Mesendoderm (in vitro differentiated cells): Measurements from ENCODE around the gene ITPR3.

Experiments used
- DNase-seq: peaks from one replicate; pipeline ENCODE4 v3.0.0; 2013
- H2AK5ac ChIP-seq: 2 replicates; pipeline ENCODE4 v1.6.1; 2013; ENCODE audit warnings: low read length, inconsistent platforms
- H2BK120ac ChIP-seq: 2 replicates; pipeline ENCODE4 v1.6.1; 2013; ENCODE audit warnings: low read depth, mild to moderate bottlenecking, low read length, moderate library complexity, mixed read lengths
- H2BK15ac ChIP-seq: replicated peaks from 2 replicates; pipeline ENCODE4 v1.6.1; 2013; ENCODE audit warnings: low read depth, mild to moderate bottlenecking, moderate library complexity
- H2BK5ac ChIP-seq: 2 replicates; pipeline ENCODE4 v1.6.1; 2013; ENCODE audit warnings: low read length, inconsistent platforms
- H3K18ac ChIP-seq: 2 replicates; pipeline ENCODE4 v1.6.1; 2013; ENCODE audit warnings: mild to moderate bottlenecking, low read length, mixed read lengths
- H3K23ac ChIP-seq: one replicate; pipeline ENCODE4 v1.6.1; 2013; ENCODE audit warnings: low read length
- H3K27ac ChIP-seq: 2 replicates; pipeline ENCODE4 v1.5.1; 2013; ENCODE audit warnings: low read depth, mild to moderate bottlenecking, inconsistent platforms, low read length, moderate library complexity
- H3K27me3 ChIP-seq: 2 replicates; pipeline ENCODE4 v1.6.1; 2013; ENCODE audit warnings: low read length, control low read depth, mild to moderate bottlenecking, inconsistent platforms; ENCODE audit not compliant: insufficient read depth, poor library complexity
- H3K36me3 ChIP-seq: 2 replicates; pipeline ENCODE4 v1.6.1; 2013; ENCODE audit warnings: low read length, inconsistent platforms; ENCODE audit not compliant: control insufficient read depth, insufficient read depth
- H3K4ac ChIP-seq: one replicate; pipeline ENCODE4 v1.6.1; 2013; ENCODE audit warnings: low read depth, mild to moderate bottlenecking, low read length, moderate library complexity
- H3K4me1 ChIP-seq: 2 replicates; pipeline ENCODE4 v1.6.1; 2013; ENCODE audit warnings: low read depth, low read length, inconsistent platforms; ENCODE audit not compliant: control insufficient read depth
- H3K4me2 ChIP-seq: 2 replicates; pipeline ENCODE4 v1.6.1; 2013; ENCODE audit warnings: low read length
- H3K4me3 ChIP-seq: 2 replicates; pipeline ENCODE4 v1.5.1; 2013; ENCODE audit warnings: mild to moderate bottlenecking, low read length
- H3K56ac ChIP-seq: one replicate; pipeline ENCODE4 v1.6.1; 2013; ENCODE audit warnings: low read length
- H3K79me1 ChIP-seq: 2 replicates; pipeline ENCODE4 v1.6.1; 2013; ENCODE audit warnings: low read length, inconsistent platforms
- H3K79me2 ChIP-seq: 2 replicates; pipeline ENCODE4 v1.6.1; 2013; ENCODE audit warnings: mild to moderate bottlenecking, low read length; ENCODE audit not compliant: control insufficient read depth, insufficient read depth
- H3K9ac ChIP-seq: 2 replicates; pipeline ENCODE4 v1.6.1; 2013; ENCODE audit warnings: low read length, inconsistent platforms
- H4K5ac ChIP-seq: one replicate; pipeline ENCODE4 v1.6.1; 2013; ENCODE audit warnings: low read length
- H4K8ac ChIP-seq: one replicate; pipeline ENCODE4 v1.6.1; 2013; ENCODE audit warnings: low read depth, mild to moderate bottlenecking, control low read depth, low read length, moderate library complexity
- WGBS: extraction: QIAGEN DNeasy Blood & Tissue Kit; methylation state at CpG from one replicate; pipeline ENCODE4 v1.1.7; 2013; ENCODE audit warnings: low lambda C conversion rate, missing lambda C conversion rate; ENCODE audit not compliant: insufficient coverage; ENCODE audit errors: extremely low coverage; 5-methylcytosine and 5-hydroxymethylcytosine counted together

ITPR3 gene

GRCh38 chr6:33588894-33589293 lies 32.2 kb upstream of the ITPR3 start:
- no peak overlapping the region for H2BK15ac ChIP-seq
- H3K4ac ChIP-seq, result no peak overlapping the region
- no peak overlapping the region for H4K8ac ChIP-seq
- H3K79me2 ChIP-seq, result no peaks in the 10 kb centered on the region
- H3K27me3 ChIP-seq, result no peaks in the 10 kb centered on the region
- no peak overlapping the region for H2AK5ac ChIP-seq
- H3K4me1 ChIP-seq, result peaks cover 6% of the 10 kb centered on the region
- H3K18ac ChIP-seq, result no peak overlapping the region
- DNase-seq, result no peak
- H3K36me3 ChIP-seq, result no peaks in the 10 kb centered on the region
- H3K27ac ChIP-seq, result no peak overlapping the region
- H2BK5ac ChIP-seq, result no peak overlapping the region
- H3K23ac ChIP-seq, result no peak overlapping the region
- no peak overlapping the region for H3K4me3 ChIP-seq
- WGBS, result no CpG with 5 or more reads among the region's 4 CpGs
- H3K9ac ChIP-seq, result no peak overlapping the region
- no peak overlapping the region for H4K5ac ChIP-seq
- no peak overlapping the region for H3K56ac ChIP-seq
- H2BK120ac ChIP-seq, result no peak overlapping the region
- no peaks in the 10 kb centered on the region for H3K79me1 ChIP-seq
- no peak overlapping the region for H3K4me2 ChIP-seq

DNA sequence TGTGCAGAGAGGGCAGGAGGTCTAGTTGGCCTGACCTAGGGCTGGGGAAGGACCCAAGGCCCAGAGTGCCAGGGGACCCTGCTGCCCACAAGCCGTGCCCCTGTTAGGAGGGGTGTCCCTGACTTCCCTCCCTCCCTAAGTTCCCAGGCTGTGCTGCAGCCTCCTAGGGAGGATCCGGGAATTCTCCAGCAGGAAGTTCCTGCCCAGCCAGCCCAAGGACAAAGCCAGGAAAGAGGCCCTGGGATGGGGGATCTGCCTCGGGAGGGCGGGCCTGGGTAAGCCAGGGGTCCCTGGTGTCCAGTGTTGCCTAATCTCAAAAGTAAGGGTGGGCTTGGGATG lies 31.8 kb upstream of the ITPR3 start:
- H2BK120ac ChIP-seq, result no peak overlapping the region
- no peak overlapping the region for H3K4ac ChIP-seq
- no peak overlapping the region for H3K56ac ChIP-seq
- no peak overlapping the region for H3K27ac ChIP-seq
- no peak overlapping the region for H4K5ac ChIP-seq
- WGBS, result no CpG with 5 or more reads among the region's 4 CpGs
- no peak overlapping the region for H2BK5ac ChIP-seq
- H3K4me2 ChIP-seq, result no peak overlapping the region
- H2BK15ac ChIP-seq, result no peak overlapping the region
- no peak overlapping the region for H3K9ac ChIP-seq
- H3K4me1 ChIP-seq, result peaks cover 6% of the 10 kb centered on the region
- H4K8ac ChIP-seq, result no peak overlapping the region
- DNase-seq, result no peak
- no peak overlapping the region for H3K18ac ChIP-seq
- H3K79me1 ChIP-seq, result no peaks in the 10 kb centered on the region
- no peak overlapping the region for H3K23ac ChIP-seq
- H3K79me2 ChIP-seq, result no peaks in the 10 kb centered on the region
- H3K27me3 ChIP-seq, result no peaks in the 10 kb centered on the region
- H2AK5ac ChIP-seq, result no peak overlapping the region
- no peaks in the 10 kb centered on the region for H3K36me3 ChIP-seq
- no peak overlapping the region for H3K4me3 ChIP-seq

- whole genome bisulfite sequencing, result no CpG with 5 or more reads among the region's 9 CpGs
- Histone ChIP-seq H4K5ac (no peak overlapping the region), H2BK120ac (no peak overlapping the region), H3K4me3 (no peak overlapping the region), H3K79me2 (no peaks in the 10 kb centered on the region), H4K8ac (no peak overlapping the region), H3K4ac (peak overlapping the region; percentile 4), H3K18ac (no peak overlapping the region), H3K4me1 (peaks cover 6% of the 10 kb centered on the region), H3K27me3 (no peaks in the 10 kb centered on the region), H3K56ac (peak overlapping the region; percentile 81), H3K4me2 (no peak overlapping the region), H3K36me3 (no peaks in the 10 kb centered on the region), H2BK5ac (no peak overlapping the region), H2AK5ac (no peak overlapping the region), H3K27ac (peak overlapping the region; percentile 28), H2BK15ac (no peak overlapping the region), H3K79me1 (no peaks in the 10 kb centered on the region), H3K23ac (no peak overlapping the region), H3K9ac (peak overlapping the region; percentile 1)
- peak; percentile 85 for DNase-seq
Observed at GRCh38 chr6:33589731-33590530, 31.2 kb upstream of the ITPR3 start.

- no peaks in the 10 kb centered on the region for H3K36me3 ChIP-seq
- H4K8ac ChIP-seq, result no peak overlapping the region
- peak overlapping the region; percentile 81 for H3K56ac ChIP-seq
- H3K4me3 ChIP-seq, result no peak overlapping the region
- no CpG with 5 or more reads among the region's 15 CpGs for WGBS
- DNase-seq, result peak; percentile 53
- no peak overlapping the region for H2AK5ac ChIP-seq
- peak overlapping the region; percentile 32 for H3K9ac ChIP-seq
- peaks cover 6% of the 10 kb centered on the region for H3K4me1 ChIP-seq
- no peak overlapping the region for H2BK120ac ChIP-seq
- peak overlapping the region; percentile 2 for H3K18ac ChIP-seq
- no peaks in the 10 kb centered on the region for H3K27me3 ChIP-seq
- H3K79me1 ChIP-seq, result no peaks in the 10 kb centered on the region
- peak overlapping the region; percentile 28 for H3K27ac ChIP-seq
- H2BK15ac ChIP-seq, result no peak overlapping the region
- peak overlapping the region; percentile 43 for H2BK5ac ChIP-seq
- no peaks in the 10 kb centered on the region for H3K79me2 ChIP-seq
- peak overlapping the region; percentile 4 for H3K4ac ChIP-seq
- H4K5ac ChIP-seq, result no peak overlapping the region
- H3K4me2 ChIP-seq, result no peak overlapping the region
- no peak overlapping the region for H3K23ac ChIP-seq
Observed at GRCh38 chr6:33590531-33591198, 30.5 kb upstream of the ITPR3 start.

DNA sequence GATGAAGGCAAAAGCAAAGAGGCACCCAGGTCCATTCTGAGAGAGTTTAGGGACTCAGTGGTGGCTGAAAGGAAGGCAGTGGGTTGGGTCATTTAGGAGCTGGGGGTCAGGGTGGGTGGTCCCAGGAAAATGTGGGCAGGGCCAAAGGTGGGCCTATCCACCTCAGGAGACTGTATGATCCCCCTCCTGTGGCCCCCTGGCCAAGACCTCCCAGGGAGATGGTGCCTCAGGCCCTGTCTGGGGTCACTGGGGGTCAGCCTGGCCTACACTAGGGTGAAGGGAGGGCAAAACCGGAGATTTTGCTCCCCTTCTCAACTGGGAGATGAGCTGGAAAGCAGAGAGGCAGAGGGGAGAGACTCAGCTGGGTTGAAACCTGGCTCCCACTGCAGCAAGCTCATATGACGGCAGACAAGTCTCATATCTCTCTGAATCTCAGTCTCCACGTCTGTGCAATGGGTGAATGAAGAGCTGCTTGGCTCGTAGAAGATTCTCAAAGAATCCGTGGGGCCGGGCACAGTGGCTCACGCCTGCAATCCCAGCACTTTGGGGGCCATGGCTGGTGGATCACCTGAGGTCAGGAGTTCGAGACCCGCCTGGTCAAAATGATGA lies 29.6 kb upstream of the ITPR3 start:
- Histone ChIP-seq H4K5ac (no peak overlapping the region), H3K9ac (no peak overlapping the region), H3K79me1 (no peaks in the 10 kb centered on the region), H3K4ac (no peak overlapping the region), H2BK120ac (no peak overlapping the region), H3K23ac (no peak overlapping the region), H3K79me2 (no peaks in the 10 kb centered on the region), H3K4me2 (no peak overlapping the region), H3K36me3 (no peaks in the 10 kb centered on the region), H2BK15ac (no peak overlapping the region), H3K4me3 (no peak overlapping the region), H4K8ac (no peak overlapping the region), H2AK5ac (no peak overlapping the region), H3K56ac (no peak overlapping the region), H3K4me1 (peaks cover 4% of the 10 kb centered on the region), H3K18ac (no peak overlapping the region), H2BK5ac (no peak overlapping the region), H3K27ac (no peak overlapping the region), H3K27me3 (no peaks in the 10 kb centered on the region)
- WGBS, result no CpG with 5 or more reads among the region's 9 CpGs
- no peak for DNase-seq
